Esophagus squamous epithelium (tissue), 5 donors: ENCODE results near the gene RNPEPL1. TPM values are rescaled to one million over a fixed set of nuclear protein-coding genes. Genes with fewer than 3 reads are reported as not detected.
A peak's percentile ranks its signal among the peaks of the same experiment; 100 is the strongest.

ENCODE experiments used
- DNase-seq: peaks from one replicate; lab custom pipeline; 2025; lab: John Stamatoyannopoulos, UW
- H3K27ac ChIP-seq, 4 donors: fragments of 200-600 bp; sonication (generic); one replicate each; pipeline ENCODE4 v1.5.1; 2016 to 2019; ENCODE audit warnings: mild to moderate bottlenecking in 1 of 4
- H3K27me3 ChIP-seq, 4 donors: fragments of 200-600 bp; sonication (generic); 1 replicate in 3 of 4; 2 replicates in 1 of 4; pipeline versions ENCODE4 v1.5.1 to v1.6.0; 2017 to 2021; ENCODE audit warnings: antibody characterized with exemption in 1 of 4
- H3K36me3 ChIP-seq, 3 donors: fragments of 200-600 bp; sonication (generic); one replicate each; pipeline ENCODE4 v1.5.1; 2016 to 2019
- H3K4me1 ChIP-seq, 3 donors: fragments of 200-600 bp; sonication (generic); one replicate each; pipeline ENCODE4 v1.5.1; 2017 to 2019
- H3K4me3 ChIP-seq, 4 donors: fragments of 200-600 bp; sonication (generic); 1 replicate in 3 of 4; 2 replicates in 1 of 4; pipeline ENCODE4 v1.5.1; 2016 to 2019; ENCODE audit warnings: mild to moderate bottlenecking in 2 of 4, moderate library complexity in 1 of 4
- H3K9me3 ChIP-seq, 3 donors: fragments of 200-600 bp; sonication (generic); one replicate each; pipeline ENCODE4 v1.5.1; 2016 to 2019
- POLR2A ChIP-seq, 4 donors: fragments of 450-650 bp; IDR thresholded peaks; one replicate each; pipeline ENCODE4 v1.6.1; 2017; ENCODE audit warnings: antibody characterized with exemption in 4 of 4, mild to moderate bottlenecking in 4 of 4, moderate library complexity in 3 of 4
- WGBS, 2 donors: methylation state at CpG; one replicate each; pipeline ENCODE4 v1.1.5; 2018; 5-methylcytosine and 5-hydroxymethylcytosine counted together
- intact Hi-C: fragments of 100-400 bp; cut with DNase I; formaldehyde crosslinking; loops from one replicate; pipeline ENCODE4 v1.15.0; 2022
- total RNA-seq, 4 donors: library from RNA; depleted of rRNA; stranded (reverse); fragments of >200 nt; gene quantifications; one replicate each; pipeline ENCODE4 v1.1.0, GENCODE V29; 2016
- TF ChIP-seq, protein P1 (sequence below), 6 experiments: fragments of 450-650 bp in 4 of 6; fragments of 200-600 bp in 2 of 6; sonication (generic) in 2 of 6; IDR thresholded peaks; one replicate each; pipeline ENCODE4 v1.5.1; 2016 to 2019; ENCODE audit warnings: antibody characterized with exemption in 6 of 6, mild to moderate bottlenecking in 4 of 6, moderate library complexity in 4 of 6
- donor health status: DM: yes; HTN: yes; CAD: no.

Gene RNPEPL1
- total RNA-seq, 4 donors from 2014 or later = 41.9 to 96.5 (median 48.1) TPM

DNA sequence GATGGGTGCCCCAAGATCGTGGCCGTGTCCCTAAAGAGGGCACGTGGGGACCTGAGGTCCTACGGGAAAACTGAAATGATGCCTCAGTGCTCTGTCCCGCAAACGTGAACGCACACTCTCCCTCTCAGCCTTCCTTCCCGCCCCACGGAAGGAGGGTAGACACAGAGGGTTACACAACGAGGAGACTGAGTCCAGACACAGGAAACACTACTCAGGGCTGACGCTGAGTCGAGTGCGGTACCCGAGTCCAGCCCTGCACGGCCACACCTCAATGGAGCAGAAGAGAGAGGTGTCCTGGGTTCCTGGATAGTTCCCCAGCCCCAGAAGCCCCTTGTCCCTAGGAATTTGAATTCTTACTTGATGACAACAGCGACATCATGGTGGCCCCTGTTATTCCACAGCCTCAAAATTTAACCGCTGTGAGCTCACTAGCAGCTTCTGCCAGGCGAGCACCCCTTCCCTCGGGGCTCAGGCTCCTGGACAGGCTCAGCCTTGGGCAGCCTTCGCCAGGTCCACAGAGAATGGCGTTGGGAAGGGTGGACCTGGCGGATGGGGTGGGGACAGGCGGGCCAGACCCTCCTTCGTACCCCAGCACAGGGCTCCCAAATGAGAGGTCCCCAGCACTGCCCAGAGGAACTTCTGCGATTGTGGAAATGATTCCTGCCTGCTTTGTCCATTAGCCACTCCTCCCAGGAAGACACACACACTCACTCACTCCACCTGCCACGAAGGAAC lies 980 bp upstream of the RNPEPL1 start:
- TF ChIP-seq, protein P1, sequence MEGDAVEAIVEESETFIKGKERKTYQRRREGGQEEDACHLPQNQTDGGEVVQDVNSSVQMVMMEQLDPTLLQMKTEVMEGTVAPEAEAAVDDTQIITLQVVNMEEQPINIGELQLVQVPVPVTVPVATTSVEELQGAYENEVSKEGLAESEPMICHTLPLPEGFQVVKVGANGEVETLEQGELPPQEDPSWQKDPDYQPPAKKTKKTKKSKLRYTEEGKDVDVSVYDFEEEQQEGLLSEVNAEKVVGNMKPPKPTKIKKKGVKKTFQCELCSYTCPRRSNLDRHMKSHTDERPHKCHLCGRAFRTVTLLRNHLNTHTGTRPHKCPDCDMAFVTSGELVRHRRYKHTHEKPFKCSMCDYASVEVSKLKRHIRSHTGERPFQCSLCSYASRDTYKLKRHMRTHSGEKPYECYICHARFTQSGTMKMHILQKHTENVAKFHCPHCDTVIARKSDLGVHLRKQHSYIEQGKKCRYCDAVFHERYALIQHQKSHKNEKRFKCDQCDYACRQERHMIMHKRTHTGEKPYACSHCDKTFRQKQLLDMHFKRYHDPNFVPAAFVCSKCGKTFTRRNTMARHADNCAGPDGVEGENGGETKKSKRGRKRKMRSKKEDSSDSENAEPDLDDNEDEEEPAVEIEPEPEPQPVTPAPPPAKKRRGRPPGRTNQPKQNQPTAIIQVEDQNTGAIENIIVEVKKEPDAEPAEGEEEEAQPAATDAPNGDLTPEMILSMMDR (IDR thresholded peaks at IDR 0.05) = no peak
- TF ChIP-seq POLR2A (IDR thresholded peaks at IDR 0.05) = no peak
- Histone ChIP-seq H3K4me3 (peak overlapping the region; percentile 44 to 94 (median 75)), H3K4me1 (peaks cover 50 to 89% (median 51%) of the 10 kb centered on the region in 3 donors), H3K27me3 (no peaks in the 10 kb centered on the region), H3K9me3 (no peaks in the 10 kb centered on the region), H3K36me3 (peaks cover 0 to 18% (median 2%) of the 10 kb centered on the region in 3 donors), H3K27ac (peak overlapping the region; percentile 92 to 98 (median 97))
- no peak for DNase-seq
- intact Hi-C loops = no loop called here
- WGBS, 2 donors = 17 to 41% methylated on average over 6 to 18 of the region's 26 CpGs

DNA sequence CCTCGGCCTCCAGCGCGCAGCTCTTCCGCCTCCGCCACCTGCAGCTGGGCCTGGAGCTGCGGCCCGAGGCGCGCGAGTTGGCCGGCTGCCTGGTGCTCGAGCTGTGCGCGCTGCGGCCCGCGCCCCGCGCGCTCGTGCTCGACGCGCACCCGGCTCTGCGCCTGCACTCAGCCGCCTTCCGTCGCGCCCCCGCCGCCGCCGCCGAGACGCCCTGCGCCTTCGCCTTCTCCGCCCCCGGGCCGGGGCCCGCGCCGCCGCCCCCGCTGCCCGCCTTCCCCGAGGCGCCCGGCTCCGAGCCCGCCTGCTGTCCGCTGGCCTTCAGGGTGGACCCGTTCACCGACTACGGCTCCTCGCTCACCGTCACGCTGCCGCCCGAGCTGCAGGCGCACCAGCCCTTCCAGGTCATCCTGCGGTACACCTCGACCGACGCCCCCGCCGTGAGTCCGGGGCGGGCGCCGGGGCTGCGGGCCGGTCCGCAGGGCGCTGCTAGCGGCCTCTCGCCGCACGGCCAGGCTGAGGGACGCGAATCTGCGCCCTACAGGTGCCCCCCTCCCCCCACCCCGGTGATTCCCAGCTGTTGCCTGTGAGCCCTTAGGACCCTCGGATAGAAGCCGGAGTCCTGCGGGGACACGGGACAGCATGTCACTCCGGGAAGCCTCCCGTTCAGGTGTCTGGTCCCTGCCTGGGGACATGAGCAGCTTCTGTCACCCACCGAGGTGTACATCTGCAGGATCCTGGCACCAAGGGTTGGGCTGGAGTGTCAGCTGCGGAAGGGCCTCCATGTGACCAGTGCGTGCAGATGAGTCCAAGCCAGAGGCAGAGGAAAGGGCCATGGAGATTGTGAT lies 616 bp downstream of the RNPEPL1 start:
- no peaks in the 10 kb centered on the region for H3K9me3 ChIP-seq
- H3K4me1 ChIP-seq = peaks cover 47 to 80% (median 50%) of the 10 kb centered on the region in 3 donors
- TF ChIP-seq, protein P1 (IDR thresholded peaks at IDR 0.05) = no peak
- TF ChIP-seq POLR2A (IDR thresholded peaks at IDR 0.05) = peak in 1 of 4 donors; percentile 11
- H3K36me3 ChIP-seq = peaks cover 0 to 25% (median 5%) of the 10 kb centered on the region in 3 donors
- no CpG with 5 or more reads among the region's 93 CpGs for WGBS, 2 donors
- DNase-seq = no peak
- H3K4me3 ChIP-seq = peak overlapping the region; percentile 51 to 94 (median 70)
- H3K27me3 ChIP-seq = no peaks in the 10 kb centered on the region
- intact Hi-C loops = no loop called here
- H3K27ac ChIP-seq = peak overlapping the region; percentile 27 to 98 (median 95)

DNA sequence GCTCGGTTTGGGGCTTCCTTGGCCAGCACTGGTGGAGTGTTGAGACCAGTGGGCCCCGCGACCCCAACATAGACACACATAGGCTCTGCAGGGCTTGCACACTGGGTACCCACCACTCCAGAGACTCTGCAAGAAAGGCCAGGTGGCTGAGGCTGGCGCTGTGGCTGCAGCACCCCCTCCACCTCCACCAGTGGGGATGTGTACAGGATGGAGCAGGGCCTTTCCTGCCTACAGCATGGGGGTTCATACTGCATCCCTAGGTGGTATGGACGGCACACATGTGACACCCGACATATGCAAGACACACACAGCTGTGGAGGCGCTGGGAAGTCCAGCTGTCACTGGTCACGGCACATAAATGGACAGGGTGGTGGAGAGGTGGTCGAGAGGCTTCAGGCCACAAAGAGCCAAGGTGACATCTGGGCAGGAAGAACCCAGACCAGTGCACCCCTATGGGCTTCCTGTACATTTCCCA lies 1.3 kb downstream of the RNPEPL1 start:
- 20 to 83% methylated on average over 1 to 2 of the region's 9 CpGs for WGBS, 2 donors
- Histone ChIP-seq H3K4me1 (peaks cover 45 to 80% (median 51%) of the 10 kb centered on the region in 3 donors), H3K9me3 (no peaks in the 10 kb centered on the region), H3K27ac (peak overlapping the region; percentile 27 to 98 (median 95)), H3K27me3 (no peaks in the 10 kb centered on the region), H3K4me3 (peak overlapping the region; percentile 51 to 94 (median 70)), H3K36me3 (peaks cover under 1 to 32% (median 9%) of the 10 kb centered on the region in 3 donors)
- no peak for TF ChIP-seq POLR2A (IDR thresholded peaks at IDR 0.05)
- TF ChIP-seq, protein P1 (IDR thresholded peaks at IDR 0.05) = no peak
- intact Hi-C loops = no loop called here
- no peak for DNase-seq

DNA sequence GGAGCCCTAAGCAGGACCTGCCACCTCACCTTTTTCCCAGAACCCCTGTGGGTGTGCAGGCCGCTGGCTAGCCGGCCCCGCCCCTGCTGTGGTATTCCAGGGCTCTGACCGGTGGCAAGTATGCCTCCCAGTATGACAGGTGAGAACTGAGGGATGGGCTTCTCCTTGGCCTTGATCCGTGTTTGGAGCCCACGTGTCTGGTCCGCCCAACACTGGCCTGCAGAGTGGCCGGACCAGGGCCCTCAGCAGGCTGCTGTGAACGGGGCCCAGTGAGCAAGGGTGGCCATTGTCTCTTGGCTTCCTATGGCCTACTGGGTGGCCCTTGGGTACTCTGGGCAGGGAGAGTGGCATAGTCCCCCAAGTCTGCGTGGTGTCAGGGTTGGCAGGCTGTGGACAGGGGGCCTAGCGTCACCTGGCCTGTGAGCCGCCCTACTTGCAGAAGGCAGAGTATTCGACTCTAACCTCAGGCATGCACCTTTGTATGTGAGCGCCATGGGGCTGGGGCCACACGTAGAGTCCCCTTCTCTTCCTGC lies 1.8 kb downstream of the RNPEPL1 start:
- TF ChIP-seq POLR2A (IDR thresholded peaks at IDR 0.05) = no peak
- TF ChIP-seq, protein P1 (IDR thresholded peaks at IDR 0.05) = no peak
- intact Hi-C loops = no loop called here
- Histone ChIP-seq H3K27ac (peak overlapping the region in 2 of 4 donors; percentile 98), H3K27me3 (no peaks in the 10 kb centered on the region), H3K36me3 (peaks cover 5 to 37% (median 13%) of the 10 kb centered on the region in 3 donors), H3K4me3 (peak overlapping the region in 3 of 4 donors; percentile 51 to 94 (median 85)), H3K9me3 (no peaks in the 10 kb centered on the region), H3K4me1 (peaks cover 42 to 80% (median 56%) of the 10 kb centered on the region in 3 donors)
- WGBS, 2 donors = 96% methylated on average over 7 of the region's 15 CpGs; no CpG with 5 or more reads in 1 of the 2 donors
- no peak for DNase-seq
